GM12801 (cell line): Measurements from ENCODE around the gene C1QTNF9B.

Experiments
- TF ChIP-seq, protein P1 (sequence below): IDR thresholded peaks from one replicate; pipeline ENCODE4 v1.5.1; 2011; ENCODE audit warnings: control low read depth; ENCODE audit not compliant: insufficient read length; ENCODE audit errors: extremely low read depth

The C1QTNF9B gene

DNA sequence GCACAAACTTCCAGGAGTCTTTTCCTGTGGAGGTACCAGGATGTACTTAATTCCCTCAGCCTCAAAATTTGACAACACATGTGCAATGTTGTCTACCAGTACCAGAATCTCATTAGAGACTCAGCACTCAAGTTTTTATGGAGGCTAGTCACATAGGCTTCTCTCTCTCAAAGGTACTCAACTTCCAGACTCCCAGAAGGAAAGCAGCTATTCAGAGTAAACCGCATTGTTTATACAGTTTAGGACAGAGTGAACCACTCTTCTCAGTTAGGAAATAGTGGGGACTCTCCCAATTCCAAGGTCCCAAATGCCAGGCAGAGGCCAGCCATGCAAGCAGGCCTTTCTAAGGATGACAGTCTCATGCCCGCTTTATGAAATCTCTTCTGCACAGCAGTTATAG, 8.5 kb upstream of the C1QTNF9B start:
- TF ChIP-seq, protein P1, sequence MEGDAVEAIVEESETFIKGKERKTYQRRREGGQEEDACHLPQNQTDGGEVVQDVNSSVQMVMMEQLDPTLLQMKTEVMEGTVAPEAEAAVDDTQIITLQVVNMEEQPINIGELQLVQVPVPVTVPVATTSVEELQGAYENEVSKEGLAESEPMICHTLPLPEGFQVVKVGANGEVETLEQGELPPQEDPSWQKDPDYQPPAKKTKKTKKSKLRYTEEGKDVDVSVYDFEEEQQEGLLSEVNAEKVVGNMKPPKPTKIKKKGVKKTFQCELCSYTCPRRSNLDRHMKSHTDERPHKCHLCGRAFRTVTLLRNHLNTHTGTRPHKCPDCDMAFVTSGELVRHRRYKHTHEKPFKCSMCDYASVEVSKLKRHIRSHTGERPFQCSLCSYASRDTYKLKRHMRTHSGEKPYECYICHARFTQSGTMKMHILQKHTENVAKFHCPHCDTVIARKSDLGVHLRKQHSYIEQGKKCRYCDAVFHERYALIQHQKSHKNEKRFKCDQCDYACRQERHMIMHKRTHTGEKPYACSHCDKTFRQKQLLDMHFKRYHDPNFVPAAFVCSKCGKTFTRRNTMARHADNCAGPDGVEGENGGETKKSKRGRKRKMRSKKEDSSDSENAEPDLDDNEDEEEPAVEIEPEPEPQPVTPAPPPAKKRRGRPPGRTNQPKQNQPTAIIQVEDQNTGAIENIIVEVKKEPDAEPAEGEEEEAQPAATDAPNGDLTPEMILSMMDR = no peak

DNA sequence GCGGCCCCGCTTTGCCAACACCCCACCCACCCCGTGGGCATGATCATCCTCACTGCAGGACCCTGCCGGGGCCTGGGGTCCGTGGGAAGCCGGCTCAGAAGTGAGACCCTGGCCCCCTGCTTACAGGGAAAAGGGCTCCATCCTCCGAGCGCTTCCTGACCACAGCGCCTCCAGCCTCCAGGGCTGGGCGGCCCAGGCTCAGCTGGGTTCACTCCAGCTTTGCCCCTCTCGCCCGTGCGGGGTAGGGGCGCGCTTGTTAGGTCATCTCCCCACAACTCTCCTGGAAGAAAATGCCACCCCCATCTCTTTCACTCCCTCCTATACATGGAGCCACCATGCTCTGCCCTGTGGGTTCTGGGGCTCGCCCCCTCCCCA, 6.6 kb upstream of the C1QTNF9B start:
- TF ChIP-seq, protein P1 = no peak

DNA sequence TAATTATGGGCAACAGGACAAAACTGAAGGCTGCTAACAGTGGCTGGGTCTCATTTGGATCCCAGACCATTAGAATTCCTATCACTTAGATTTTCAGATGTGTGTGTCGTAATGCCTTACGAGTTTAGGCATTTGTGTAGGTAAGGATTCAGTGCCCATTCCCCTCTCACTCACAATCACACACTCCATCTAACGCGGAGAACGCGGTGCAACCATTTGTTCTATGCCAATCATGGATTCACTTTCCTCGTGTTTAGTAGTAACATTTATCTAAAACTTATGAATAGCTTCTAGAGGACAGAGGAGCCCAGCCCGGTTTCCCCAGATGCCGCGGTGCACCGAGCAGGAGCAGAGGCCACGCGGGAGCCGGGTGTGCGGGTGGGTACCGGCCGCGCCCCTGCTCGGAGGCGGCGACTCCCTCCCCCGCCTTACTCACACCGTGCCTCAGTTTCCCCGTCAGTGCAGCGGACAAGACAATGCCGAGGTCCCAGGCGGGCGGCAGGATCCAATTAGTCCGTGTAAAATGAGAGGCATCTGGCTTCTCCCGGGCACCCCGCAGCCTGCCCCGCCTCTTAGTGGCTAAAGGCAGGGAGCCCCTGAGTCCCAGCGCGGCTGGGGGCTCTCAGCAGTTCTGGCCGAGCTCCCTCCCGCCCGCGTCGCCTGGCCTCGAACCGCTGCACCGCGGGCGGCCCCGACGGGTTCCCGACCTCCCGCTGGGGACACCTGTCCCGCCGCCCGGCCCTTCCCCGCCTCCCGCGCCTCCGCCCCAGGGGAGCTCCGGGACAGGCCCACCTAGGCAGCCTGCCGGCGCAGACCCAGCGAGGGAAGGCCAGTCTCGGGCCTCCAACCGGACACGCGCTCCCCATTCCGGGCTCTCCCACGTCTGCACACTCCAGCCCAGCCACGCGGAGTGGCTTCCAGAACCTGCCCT, 5.9 kb upstream of the C1QTNF9B start:
- TF ChIP-seq, protein P1 = no peak

DNA sequence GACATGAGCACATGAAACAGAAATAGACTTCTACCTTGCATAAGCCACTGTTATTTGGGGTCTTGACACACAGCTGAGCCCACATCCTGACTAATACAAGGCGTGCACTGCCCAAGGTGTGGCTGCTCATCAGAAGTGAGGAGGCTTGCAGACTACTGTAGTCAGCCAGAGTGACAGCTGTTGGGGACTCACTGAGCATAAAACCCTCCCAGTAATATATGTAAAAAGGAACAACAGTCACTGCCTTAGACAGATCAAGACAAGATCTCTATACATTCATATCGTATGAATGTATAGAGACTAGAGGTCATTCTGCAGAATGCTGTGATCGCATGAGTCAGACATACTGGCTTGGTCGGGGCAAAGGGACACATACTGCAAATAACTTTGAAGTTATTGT, 4.1 kb upstream of the C1QTNF9B start:
- TF ChIP-seq, protein P1 = no peak

DNA sequence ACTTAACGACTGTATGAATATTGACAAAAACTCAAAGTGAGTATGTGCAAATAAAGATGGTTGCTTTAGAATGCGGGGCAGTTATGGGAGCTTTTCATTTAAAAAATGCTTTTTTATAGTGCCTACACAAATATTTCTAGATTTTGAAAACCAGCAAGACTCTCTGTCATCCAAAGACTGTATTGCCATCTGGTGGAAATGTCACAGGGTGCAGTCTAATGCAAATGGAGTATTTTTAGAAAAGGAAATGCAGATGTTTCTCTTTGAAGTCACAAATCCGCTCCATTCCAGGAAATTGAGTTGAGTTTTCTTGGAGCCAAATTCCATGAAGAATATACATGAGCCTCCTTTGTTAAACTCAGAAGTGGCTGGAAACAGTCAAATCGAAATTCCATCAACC, 2.3 kb upstream of the C1QTNF9B start:
- TF ChIP-seq, protein P1 = no peak

DNA sequence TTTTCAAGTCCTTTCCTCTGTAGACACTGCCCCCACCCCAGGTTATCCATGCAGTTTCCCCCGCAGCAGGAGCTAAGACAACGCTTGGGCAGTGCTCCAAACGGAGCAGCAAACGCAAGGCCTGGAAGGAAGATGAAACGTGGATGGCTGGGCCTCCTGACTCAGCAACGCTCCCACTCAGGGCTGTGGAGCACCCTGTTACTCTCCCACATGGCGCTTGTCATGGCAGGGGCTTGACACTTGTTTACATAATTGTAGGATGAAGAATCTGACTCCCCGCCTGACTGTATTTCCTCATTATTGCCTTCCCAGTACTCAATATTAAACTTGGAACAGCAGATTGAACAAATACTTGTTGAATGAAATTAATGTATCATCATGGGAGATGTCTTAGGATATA, 799 bp upstream of the C1QTNF9B start:
- TF ChIP-seq, protein P1 = no peak

DNA sequence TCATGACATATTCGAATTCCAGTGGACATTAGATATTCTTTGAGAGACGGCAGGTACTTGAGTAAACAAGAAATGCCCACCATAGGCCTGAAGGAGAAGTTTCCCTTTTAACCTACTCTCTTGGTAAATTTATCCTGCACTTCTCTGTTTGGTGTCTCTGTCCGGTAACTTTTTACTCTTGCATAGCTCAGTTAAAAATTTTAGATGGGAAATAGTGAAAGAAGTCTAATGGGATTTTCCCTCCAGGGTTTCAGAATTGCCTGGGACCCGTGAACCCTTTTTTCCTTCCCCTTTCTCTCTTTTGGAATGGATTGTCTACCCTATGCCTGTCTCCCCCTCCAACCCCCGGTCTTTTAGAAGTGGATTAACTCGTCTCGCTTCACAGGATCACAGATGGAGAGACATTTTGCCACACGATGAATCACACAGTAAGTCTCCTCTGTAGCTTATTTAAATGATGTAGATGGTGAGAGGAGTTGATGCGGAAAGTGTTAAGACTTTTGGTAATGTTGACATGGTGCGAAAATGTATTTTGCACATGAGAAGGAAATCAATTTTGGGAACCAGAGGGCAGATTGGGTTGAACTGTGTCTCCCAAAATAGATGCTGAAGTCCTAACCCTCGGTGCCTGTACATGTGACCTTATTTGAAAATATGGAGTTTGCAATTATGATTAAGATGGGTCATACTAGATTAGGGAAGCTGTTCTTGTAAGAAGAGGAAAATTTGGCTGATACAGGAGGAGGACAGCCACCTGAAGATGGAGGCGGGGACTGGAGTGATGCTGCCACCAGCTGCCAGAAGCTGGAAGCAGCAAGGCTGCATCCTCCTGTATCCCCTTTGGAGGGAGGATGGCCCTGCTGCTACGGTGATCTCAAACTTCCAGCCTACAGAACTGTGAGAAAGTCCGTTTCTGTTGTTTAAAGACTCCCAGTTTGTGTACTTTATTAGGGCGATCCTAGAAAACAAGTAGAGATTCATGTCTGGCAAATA, 7.4 kb downstream of the C1QTNF9B start:
- TF ChIP-seq, protein P1 = no peak
